Measurements from ENCODE around the gene WDR45B.

DNA sequence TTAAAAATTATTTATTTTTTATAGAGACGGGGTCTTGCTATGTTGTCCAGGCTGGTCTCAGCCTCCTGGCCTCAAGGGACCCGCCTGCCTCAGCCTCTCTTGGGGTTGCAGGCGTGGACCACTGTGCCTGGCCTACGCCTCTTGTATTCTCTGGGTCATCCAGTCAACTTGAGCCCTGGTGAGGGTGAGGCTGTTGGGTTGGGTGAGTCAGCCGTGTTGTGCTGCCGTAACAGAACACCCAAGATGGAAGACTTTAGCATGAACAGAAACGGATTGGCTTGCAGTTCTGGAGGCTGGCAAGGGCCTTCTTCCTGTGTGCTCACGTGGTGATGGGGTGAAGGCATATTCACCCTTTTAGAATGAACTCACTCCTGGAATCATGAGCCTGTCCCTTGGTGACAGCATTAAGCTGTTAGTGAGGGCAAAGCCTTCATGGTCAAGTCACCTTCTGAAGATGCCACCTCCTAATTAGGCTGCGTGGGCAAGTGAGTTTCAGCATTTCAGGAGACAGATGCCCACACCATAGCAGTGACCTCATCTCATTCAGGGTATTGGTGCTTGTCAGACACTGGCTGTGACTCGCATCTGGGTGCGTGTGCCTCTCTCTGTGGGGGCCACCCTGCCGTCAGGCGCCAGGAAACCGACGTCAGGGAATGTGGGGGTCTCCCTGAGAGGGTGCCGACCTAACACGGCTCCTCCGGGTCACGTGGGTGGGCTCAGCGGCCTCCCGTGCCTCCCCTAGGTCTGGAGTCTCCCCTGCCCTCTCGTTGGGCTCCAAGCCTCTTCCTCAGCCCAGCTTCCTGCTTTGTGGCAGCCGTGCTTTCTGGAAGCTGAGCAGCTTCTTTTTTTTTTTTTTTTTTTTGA lies 49.8 kb downstream of the WDR45B start:
- TF ChIP-seq EZH2 (IDR thresholded peaks at IDR 0.05) (no peak), POLR2AphosphoS5 (IDR thresholded peaks at IDR 0.05; ENCODE audit: borderline replicate concordance, low read depth, low read length) (no peak), FOXP2 (optimal IDR thresholded peaks at IDR 0.05; ENCODE audit: control extremely low read depth, extremely low read length, insufficient read depth) (no peak)
